HG03354 (cell line): ENCODE results near the gene INO80D.
"Not testable (repeated sequence)": the region's sequence is repeated elsewhere in the genome, so short reads cannot be mapped to it uniquely, and the experiment has no call there.

Source experiments
- ATAC-seq: cut with Tn5 transposase; IDR thresholded peaks from one replicate; pipeline ENCODE4 v1.9.1; 2021; ENCODE audit warnings: mild to moderate bottlenecking; ENCODE audit not compliant: unreplicated experiment, poor library complexity, severe bottlenecking

The INO80D gene

GRCh38 chr2:206085742-206086445 lies at the start of gene INO80D:
INO80D (minus strand) TSS chr2:206086174; CDS start chr2:206063016, 23,158 bp downstream.
- peak; percentile 92 for ATAC-seq

- ATAC-seq, result peak; percentile 51
Measured at GRCh38 chr2:206127656-206128055, 41.7 kb upstream of the INO80D start.

- ATAC-seq, result no peak
Measured at GRCh38 chr2:206125901-206126300, 39.9 kb upstream of the INO80D start.

- not testable (repeated sequence) for ATAC-seq
Measured at GRCh38 chr2:206122569-206122968, 36.6 kb upstream of the INO80D start.

GRCh38 chr2:206116278-206116677 lies 30.3 kb upstream of the INO80D start:
- no peak for ATAC-seq

- no peak for ATAC-seq
Measured at GRCh38 chr2:206115026-206115578, 29.1 kb upstream of the INO80D start.

- no peak for ATAC-seq
Measured at GRCh38 chr2:206112846-206113547, 27.0 kb upstream of the INO80D start.

- no peak for ATAC-seq
Measured at GRCh38 chr2:206112108-206112507, 26.1 kb upstream of the INO80D start.

GRCh38 chr2:206108713-206109112 lies 22.7 kb upstream of the INO80D start:
- no peak for ATAC-seq

- ATAC-seq, result no peak
Measured at GRCh38 chr2:206105541-206105940, 19.6 kb upstream of the INO80D start.

GRCh38 chr2:206105038-206105437 lies 19.1 kb upstream of the INO80D start:
- no peak for ATAC-seq

GRCh38 chr2:206098872-206099271 lies 12.9 kb upstream of the INO80D start:
- not testable (repeated sequence) for ATAC-seq

- ATAC-seq, result no peak
Measured at GRCh38 chr2:206098471-206098870, 12.5 kb upstream of the INO80D start.

GRCh38 chr2:206096876-206097275 lies 10.9 kb upstream of the INO80D start:
- peak; percentile 69 for ATAC-seq

GRCh38 chr2:206095536-206096332 lies 9.8 kb upstream of the INO80D start:
- ATAC-seq, result peak; percentile 47

- no peak for ATAC-seq
Measured at GRCh38 chr2:206092297-206092696, 6.3 kb upstream of the INO80D start.

GRCh38 chr2:206088248-206088647 lies 2.3 kb upstream of the INO80D start:
- no peak for ATAC-seq

- no peak for ATAC-seq
Measured at GRCh38 chr2:206086716-206087350, 859 bp upstream of the INO80D start.

GRCh38 chr2:206084870-206085741 lies 868 bp downstream of the INO80D start:
- ATAC-seq, result peak; percentile 35
